Activated T-cell treated with anti-CD3 and anti-CD28 coated beads for 4 hours (primary cell): ENCODE results near the gene F13A1.
"Not testable (repeated sequence)": the region's sequence is repeated elsewhere in the genome, so short reads cannot be mapped to it uniquely, and the experiment has no call there.

Source experiments
- DNase-seq: peaks from one replicate; pipeline ENCODE4 v3.0.0-alpha.2; 2020

Gene F13A1

GRCh38 chr6:6317825-6318733 is 2.4 kb downstream of the F13A1 start:
- DNase-seq, result no peak

- no peak for DNase-seq
Observed at GRCh38 chr6:6317386-6317785, 3.1 kb downstream of the F13A1 start.

DNA sequence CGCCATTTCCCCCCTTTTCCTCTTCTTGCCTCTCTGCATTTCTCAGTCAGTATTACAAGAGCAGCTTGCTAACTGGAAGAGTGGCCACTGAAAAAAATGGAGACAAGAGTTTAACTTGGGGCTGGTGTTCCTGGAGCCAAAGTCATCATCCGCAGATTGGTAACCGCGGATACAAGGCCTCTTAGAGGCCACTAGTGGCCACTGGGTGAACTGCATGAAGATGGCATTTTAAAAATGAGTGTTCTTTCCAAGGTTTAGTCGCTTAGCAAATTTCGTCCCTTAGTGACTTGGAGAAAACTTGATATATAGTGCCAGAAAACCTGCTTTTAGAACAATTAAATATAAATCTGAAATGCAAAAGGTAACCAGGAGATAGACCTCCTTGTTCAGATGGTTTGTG is 4.8 kb downstream of the F13A1 start:
- no peak for DNase-seq

DNA sequence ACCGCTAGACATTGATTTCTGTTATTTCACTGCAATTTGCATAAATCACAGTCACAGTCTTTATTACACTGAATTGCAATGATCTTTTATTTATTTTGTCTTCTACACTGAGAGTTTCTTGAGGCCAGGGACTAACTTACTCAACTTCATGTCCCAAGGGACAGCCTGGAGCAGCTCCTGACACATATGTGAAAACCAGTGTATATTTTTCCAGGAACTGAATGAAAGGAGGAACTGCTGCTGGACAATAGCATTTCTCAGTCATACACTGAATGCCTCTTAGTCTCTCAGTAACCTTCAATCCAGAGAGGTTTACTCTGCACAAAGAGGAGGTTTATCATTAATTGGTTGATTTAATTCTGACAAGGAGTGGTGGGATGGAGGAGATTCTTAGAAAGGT is 5.9 kb downstream of the F13A1 start:
- DNase-seq, result no peak

DNA sequence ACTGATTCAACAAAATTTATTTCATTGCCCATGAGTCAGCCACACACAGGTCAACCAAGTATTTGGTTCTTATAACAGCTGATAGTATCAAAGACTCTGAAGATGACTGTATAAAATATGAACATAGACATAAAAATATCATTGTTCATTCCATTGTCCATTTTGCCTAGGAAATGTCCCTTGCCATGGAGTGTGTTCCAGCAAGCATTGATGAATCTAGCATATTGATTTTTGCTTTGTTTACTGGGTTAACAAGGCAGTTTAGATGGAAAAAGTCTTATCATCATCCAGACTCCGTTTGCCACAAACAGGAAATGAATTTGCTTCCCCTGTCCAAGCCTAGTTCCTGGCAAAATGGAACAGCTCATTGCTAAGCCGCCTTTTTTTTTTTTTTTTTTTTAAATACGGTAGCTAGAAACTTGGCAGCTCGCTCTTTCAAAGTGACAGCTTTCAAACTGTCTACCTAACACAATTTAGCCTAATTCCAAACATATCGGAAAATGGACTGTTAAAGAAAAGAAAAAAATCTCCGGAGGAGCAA is 7.5 kb downstream of the F13A1 start:
- no peak for DNase-seq

DNA sequence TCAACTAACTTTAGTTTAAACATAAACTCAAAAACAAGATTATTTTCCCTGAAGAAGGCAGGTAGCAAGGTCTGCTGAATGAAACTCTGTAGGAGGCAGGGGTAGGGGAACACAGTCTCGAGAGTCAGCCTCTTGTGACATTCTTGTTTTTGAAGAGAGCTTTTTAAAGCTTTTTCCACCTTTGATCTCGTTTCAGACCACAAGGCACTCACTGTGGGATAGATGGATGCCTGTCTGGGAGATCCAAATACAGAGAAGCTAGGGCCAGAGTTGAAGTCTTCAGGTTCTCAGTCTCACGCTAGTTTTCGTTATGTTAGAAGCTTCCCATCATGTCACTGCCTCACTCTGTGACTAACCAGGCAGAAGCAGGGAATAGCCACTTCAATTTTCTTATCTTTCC is 14.9 kb downstream of the F13A1 start:
- DNase-seq, result no peak

- DNase-seq, result not testable (repeated sequence)
Observed at GRCh38 chr6:6300383-6300782, 20.1 kb downstream of the F13A1 start.

- DNase-seq, result no peak
Observed at GRCh38 chr6:6293317-6293716, 27.1 kb downstream of the F13A1 start.

DNA sequence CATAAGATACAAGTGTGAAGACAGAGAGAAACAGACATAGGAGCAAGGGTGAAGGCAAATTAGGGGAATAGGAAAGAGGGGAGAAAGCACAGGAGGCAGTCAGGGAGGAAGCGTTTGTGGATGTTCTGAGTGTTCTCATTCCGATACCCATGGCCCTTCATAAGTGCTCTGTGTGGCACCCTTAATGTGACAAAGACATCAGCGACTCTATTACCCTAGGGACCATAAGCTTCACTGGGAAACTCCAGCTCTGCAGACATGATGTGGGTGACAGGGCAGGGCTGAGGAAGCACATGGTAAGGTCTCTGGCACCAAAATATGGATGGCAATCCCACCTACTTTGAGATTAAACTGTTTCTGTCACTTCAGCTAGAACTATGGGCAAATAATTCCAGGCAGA is 33.0 kb downstream of the F13A1 start:
- no peak for DNase-seq

GRCh38 chr6:6285679-6286078 is 34.8 kb downstream of the F13A1 start:
- no peak for DNase-seq

- no peak for DNase-seq
Observed at GRCh38 chr6:6284221-6284966, 36.1 kb downstream of the F13A1 start.

DNA sequence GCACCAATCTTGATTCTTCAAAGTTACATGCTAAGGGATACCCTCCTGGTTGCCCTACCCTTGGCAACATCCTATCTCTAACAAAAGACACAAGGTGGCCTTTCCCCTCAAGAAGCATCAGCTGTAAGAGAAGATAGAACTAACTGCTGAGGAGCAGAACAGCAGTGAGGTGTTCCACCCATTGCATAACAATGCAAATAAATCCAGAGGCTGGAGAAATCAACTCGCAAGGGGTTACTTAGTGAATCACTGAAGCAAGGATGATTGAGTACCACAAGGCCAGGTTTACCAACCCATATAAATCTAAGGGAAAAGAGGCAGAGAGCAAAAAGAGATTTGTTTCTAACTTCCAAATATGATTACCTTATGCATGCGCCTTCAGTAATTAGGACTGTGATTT is 36.7 kb downstream of the F13A1 start:
- no peak for DNase-seq

- DNase-seq, result no peak
Observed at GRCh38 chr6:6282716-6283115, 37.7 kb downstream of the F13A1 start.

GRCh38 chr6:6277413-6277812 is 43.0 kb downstream of the F13A1 start:
- no peak for DNase-seq

GRCh38 chr6:6270948-6271535 is 49.4 kb downstream of the F13A1 start:
- DNase-seq, result no peak

DNA sequence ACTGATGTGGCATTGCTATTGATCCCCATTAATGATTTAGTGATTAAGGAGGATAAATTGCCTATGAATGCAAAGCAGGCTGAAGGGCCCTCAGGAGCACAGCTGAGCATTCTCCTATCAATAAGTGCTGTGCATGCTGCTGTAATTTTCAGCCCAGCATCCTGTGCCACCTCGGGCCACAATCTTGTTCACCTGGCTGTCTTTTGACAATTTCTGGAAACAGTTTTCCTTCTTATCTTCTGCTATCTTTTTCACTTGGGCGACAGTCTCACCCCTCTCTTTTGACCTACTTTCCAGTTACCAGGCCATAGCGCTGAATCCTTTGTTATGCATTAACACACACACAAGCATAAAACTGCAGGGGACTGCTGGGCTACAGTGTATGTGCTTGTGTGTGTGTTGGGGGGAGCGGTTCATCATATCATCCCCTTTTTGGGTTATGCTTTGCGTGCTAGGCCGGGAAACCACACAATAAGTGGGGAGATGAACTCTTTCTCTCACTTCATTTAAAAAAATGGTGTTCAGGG is 60.2 kb downstream of the F13A1 start:
- no peak for DNase-seq

- no peak for DNase-seq
Observed at GRCh38 chr6:6256886-6257285, 63.6 kb downstream of the F13A1 start.

DNA sequence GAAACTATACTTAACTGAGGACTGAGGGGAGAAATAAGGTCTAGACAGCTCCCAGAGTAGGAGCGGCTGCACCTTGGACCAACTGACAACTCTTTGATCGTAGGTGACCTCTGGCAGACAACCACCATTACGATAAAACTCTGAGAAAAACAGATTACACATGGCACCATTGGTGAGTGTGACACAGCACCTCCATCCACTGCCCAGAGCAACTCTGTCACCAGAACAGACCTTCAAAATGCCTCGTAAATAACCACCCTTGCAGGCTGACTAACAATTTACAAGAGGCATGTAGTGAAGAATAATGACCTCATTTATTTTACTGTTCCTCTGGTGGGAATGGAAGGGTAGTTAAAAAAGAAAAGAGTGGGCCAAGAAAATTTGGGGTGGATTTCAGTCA is 64.2 kb downstream of the F13A1 start:
- DNase-seq, result no peak

- no peak for DNase-seq
Observed at GRCh38 chr6:6251555-6252280, 68.7 kb downstream of the F13A1 start.

GRCh38 chr6:6248651-6249050 is 71.8 kb downstream of the F13A1 start:
- no peak for DNase-seq

DNA sequence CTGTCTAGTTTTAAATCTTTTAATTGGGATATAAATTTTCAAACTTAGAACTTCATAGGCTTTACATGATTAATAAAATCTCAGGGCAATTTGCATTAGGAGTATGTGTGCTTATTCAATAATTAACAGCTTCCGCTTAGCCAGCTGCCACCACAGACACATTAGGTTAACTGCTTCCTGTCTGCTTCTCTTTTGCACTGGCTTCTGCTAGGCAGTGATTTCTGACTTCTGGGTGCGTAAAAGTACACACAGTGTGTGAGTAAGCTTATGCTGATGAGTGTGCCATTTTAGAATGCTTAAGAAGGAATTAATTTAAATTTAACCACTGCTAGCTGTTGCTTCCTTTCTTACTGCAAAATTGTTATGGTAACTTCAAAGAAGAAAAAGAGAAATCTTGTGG is 73.9 kb downstream of the F13A1 start:
- DNase-seq, result no peak

DNA sequence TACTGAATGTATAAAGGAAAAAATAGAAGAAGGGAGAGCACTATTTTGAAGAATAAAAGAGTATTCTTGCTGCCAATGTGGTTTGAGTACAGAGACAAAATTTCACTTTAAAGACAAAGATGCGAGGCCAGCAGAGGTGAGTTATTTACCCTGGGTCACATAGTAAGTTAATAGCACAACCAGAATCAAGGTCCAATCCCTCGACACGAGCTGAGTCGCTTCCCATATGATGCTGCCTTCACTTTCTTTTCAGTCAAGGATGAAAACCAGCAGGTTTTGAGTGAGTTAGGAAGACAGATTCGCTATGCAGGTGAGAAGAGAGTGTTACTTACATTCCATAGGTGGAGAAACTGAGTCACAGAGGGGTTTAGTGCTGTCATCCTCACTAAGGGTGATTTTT is 75.8 kb downstream of the F13A1 start:
- DNase-seq, result no peak

GRCh38 chr6:6243846-6244245 is 76.6 kb downstream of the F13A1 start:
- DNase-seq, result no peak
